Endothelial cell of coronary artery (primary cell): ENCODE results near the gene UBR2. TPM values are rescaled to one million over a fixed set of nuclear protein-coding genes. Genes with fewer than 3 reads are reported as not detected.

Experiments used
- total RNA-seq: library from RNA; depleted of rRNA; stranded (reverse); fragments of >200 nt; gene quantifications from 2 replicates; pipeline ENCODE4 v1.2.3, GENCODE V29; 2014

Gene UBR2
- total RNA-seq = 19.0 and 25.9 TPM in 2 replicates

DNA sequence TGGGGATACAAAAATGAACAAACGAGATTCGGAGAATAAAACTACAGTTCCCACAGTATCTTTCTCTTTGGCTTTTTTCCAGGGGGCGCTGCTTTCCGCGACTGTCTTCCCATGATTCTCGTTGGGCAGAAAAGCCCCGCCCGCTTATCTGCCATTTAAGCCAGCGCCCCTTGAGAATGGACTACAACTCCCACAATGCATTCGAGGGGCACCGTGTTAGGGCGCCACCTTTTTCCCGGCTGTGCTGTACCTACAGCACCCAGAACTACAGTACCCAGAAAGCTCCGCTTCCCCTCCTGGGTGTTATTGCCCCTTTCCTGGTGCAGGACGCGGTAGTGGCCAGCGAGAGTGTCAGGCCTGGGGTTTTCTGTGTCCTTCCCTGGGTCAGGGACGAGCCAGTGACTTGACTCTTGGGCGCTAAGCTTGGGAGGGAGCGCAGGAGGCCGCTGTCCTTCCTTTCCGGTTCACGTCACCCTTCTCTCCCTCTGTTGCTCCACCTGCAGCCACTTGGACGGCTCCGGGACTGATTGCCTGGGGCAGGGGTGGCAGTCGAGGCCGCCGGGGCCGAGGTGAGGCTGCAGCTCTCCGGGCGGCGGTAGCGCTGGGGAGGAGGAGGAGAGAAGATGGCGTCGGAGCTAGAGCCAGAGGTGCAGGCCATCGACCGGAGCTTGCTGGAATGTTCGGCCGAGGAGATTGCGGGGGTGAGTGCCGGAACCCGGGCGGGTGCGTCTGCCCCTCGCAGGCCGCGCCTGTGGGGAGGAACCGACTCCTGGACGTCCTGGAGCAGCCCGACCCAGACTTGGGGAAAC, at the start of gene UBR2:
UBR2 (plus strand) TSS at position 333 of the 809 bp plus-strand sequence; CDS start at position 624, 291 bp downstream.

DNA sequence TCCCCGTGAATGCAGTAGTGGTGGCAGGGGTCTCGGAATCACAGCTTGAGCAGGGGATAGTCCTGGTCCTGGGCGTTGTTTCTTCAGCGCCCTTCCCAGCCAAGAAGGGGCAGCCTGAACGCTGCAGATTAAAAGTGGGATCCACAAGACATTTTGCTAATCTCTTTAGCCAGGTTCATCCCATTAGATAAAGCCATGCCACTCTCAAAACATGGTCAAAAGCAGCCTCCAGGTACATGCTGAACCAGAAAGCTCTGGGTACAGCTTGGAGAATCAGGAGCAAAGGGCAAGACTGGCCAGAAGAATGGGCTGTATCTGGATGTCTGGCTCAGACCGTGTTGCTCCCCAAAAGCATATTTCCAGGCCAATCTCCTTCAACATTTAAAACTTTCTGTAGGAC, 158.7 kb downstream of the UBR2 start, which contains the start of gene PRPH2:
PRPH2 (minus strand) TSS at position 101 of the 400 bp plus-strand sequence. CDS start 263 bp downstream, outside the sequence.

Other genes starting within 250 kb of the UBR2 start
- under 0.01 and 0.56 TPM in 2 replicates for gene TRERF1, start 112.1 kb upstream of the UBR2 start, total RNA-seq
- under 0.01 and 0.19 TPM in 2 replicates for gene PRPH2, start 158.6 kb downstream of the UBR2 start, total RNA-seq
- 28.8 and 29.6 TPM in 2 replicates for gene TBCC, start 182.1 kb downstream of the UBR2 start, total RNA-seq
- 2.3 and 3.4 TPM in 2 replicates for gene BICRAL, start 218.0 kb downstream of the UBR2 start, total RNA-seq